Activated gamma-delta T cell treated with Interleukin-2 at 50 U/mL for 16 hours (primary cell): ENCODE measurements around the gene AUTS2.

ENCODE experiments used
- DNase-seq: peaks from one replicate; pipeline ENCODE4 v3.0.0-alpha.2; 2020

Gene AUTS2

GRCh38 chr7:69868921-69869320 is 270.6 kb downstream of the AUTS2 start:
- no peak for DNase-seq

- DNase-seq, result no peak
These were observed 273.1 kb downstream of the AUTS2 start for GRCh38 chr7:69871213-69871885.

- DNase-seq, result no peak
These were observed 273.8 kb downstream of the AUTS2 start for GRCh38 chr7:69871886-69872569.

GRCh38 chr7:69873512-69873911 is 275.2 kb downstream of the AUTS2 start:
- DNase-seq, result no peak

GRCh38 chr7:69878015-69878414 is 279.7 kb downstream of the AUTS2 start:
- no peak for DNase-seq

- DNase-seq, result no peak
These were observed 280.3 kb downstream of the AUTS2 start for GRCh38 chr7:69878591-69878990.

- DNase-seq, result no peak
These were observed 281.7 kb downstream of the AUTS2 start for GRCh38 chr7:69879989-69880388.

- no peak for DNase-seq
These were observed 282.6 kb downstream of the AUTS2 start for GRCh38 chr7:69880840-69881239.

GRCh38 chr7:69882269-69882668 is 284.0 kb downstream of the AUTS2 start:
- DNase-seq, result no peak

- DNase-seq, result no peak
These were observed 285.2 kb downstream of the AUTS2 start for GRCh38 chr7:69883399-69883891.

- no peak for DNase-seq
These were observed 287.2 kb downstream of the AUTS2 start for GRCh38 chr7:69885431-69885830.

GRCh38 chr7:69889338-69889975 is 291.2 kb downstream of the AUTS2 start:
- DNase-seq, result no peak

GRCh38 chr7:69889976-69890351 is 291.7 kb downstream of the AUTS2 start:
- no peak for DNase-seq

- DNase-seq, result no peak
These were observed 294.5 kb downstream of the AUTS2 start for GRCh38 chr7:69892790-69893189.

- DNase-seq, result no peak
These were observed 295.6 kb downstream of the AUTS2 start for GRCh38 chr7:69893906-69894305.

- no peak for DNase-seq
These were observed 297.2 kb downstream of the AUTS2 start for GRCh38 chr7:69895446-69895845.

GRCh38 chr7:69896121-69896520 is 297.8 kb downstream of the AUTS2 start:
- DNase-seq, result no peak

- DNase-seq, result no peak
These were observed 299.9 kb downstream of the AUTS2 start for GRCh38 chr7:69898189-69898588.

GRCh38 chr7:69903410-69903809 is 305.1 kb downstream of the AUTS2 start:
- DNase-seq, result no peak

GRCh38 chr7:69906283-69906995 is 308.2 kb downstream of the AUTS2 start:
- no peak for DNase-seq

GRCh38 chr7:69907720-69908119 is 309.4 kb downstream of the AUTS2 start:
- no peak for DNase-seq

GRCh38 chr7:69908454-69908853 is 310.2 kb downstream of the AUTS2 start:
- DNase-seq, result no peak

GRCh38 chr7:69910150-69910549 is 311.9 kb downstream of the AUTS2 start:
- no peak for DNase-seq
